DND-41 (cell line): ENCODE data around the gene NELFB.

Source experiments
- ATAC-seq: fragments of 200-7000 bp; cut with Tn5 transposase; 3 replicates; pipeline ENCODE4 v1.9.1; 2021; ENCODE audit warnings: low read depth; ENCODE audit not compliant: insufficient read depth
- DNase-seq: peaks from one replicate; pipeline ENCODE4 v3.0.0-alpha.2; 2020
- H2AFZ ChIP-seq: 2 replicates; pipeline ENCODE4 v1.6.0; 2012; ENCODE audit warnings: low read depth, low read length
- H3K27ac ChIP-seq: 2 replicates; pipeline ENCODE4 v1.5.1; 2012; ENCODE audit warnings: low read length, inconsistent platforms
- H3K27me3 ChIP-seq: fragments of 200-600 bp; sonication (generic); 2 replicates; pipeline ENCODE4 v1.6.0; 2012; ENCODE audit warnings: low read length, mild to moderate bottlenecking, inconsistent platforms; ENCODE audit not compliant: insufficient read depth, poor library complexity
- H3K36me3 ChIP-seq: 2 replicates; pipeline ENCODE4 v1.5.1; 2012; ENCODE audit warnings: low read length, inconsistent platforms; ENCODE audit not compliant: insufficient read depth
- H3K4me1 ChIP-seq: 2 replicates; pipeline ENCODE4 v1.5.1; 2012; ENCODE audit warnings: mild to moderate bottlenecking, low read length; ENCODE audit not compliant: insufficient read depth
- H3K4me2 ChIP-seq: 2 replicates; pipeline ENCODE4 v1.6.0; 2012; ENCODE audit warnings: mild to moderate bottlenecking, moderate library complexity, low read length, inconsistent platforms; ENCODE audit not compliant: insufficient read depth
- H3K4me3 ChIP-seq, 2 experiments: fragments of 200-600 bp in 1 of 2; shearing (Covaris generic) in 1 of 2; 2 replicates each; pipeline ENCODE4 v1.5.1; 2012 to 2016; ENCODE audit warnings: inconsistent platforms in 2 of 2, low read length in 2 of 2, mild to moderate bottlenecking in 2 of 2, low read depth in 1 of 2, moderate library complexity in 1 of 2
- H3K79me2 ChIP-seq: 2 replicates; pipeline ENCODE4 v1.6.0; 2012; ENCODE audit warnings: low read length, inconsistent platforms; ENCODE audit not compliant: insufficient read depth
- H3K9ac ChIP-seq: 2 replicates; pipeline ENCODE4 v1.6.0; 2012; ENCODE audit warnings: low read depth, mild to moderate bottlenecking, inconsistent platforms, low read length, moderate library complexity
- H3K9me3 ChIP-seq: 2 replicates; pipeline ENCODE4 v1.5.1; 2012; ENCODE audit warnings: low read length, moderate library complexity, mild to moderate bottlenecking, inconsistent platforms; ENCODE audit not compliant: insufficient read depth, severe bottlenecking
- H4K20me1 ChIP-seq: 2 replicates; pipeline ENCODE4 v1.6.0; 2012; ENCODE audit warnings: low read length; ENCODE audit not compliant: insufficient read depth
- EZH2 ChIP-seq: IDR thresholded peaks from 3 replicates; pipeline ENCODE4 v1.6.1; 2012; ENCODE audit warnings: borderline replicate concordance, low read depth, mild to moderate bottlenecking, moderate library complexity, low read length, inconsistent platforms; ENCODE audit not compliant: severe bottlenecking
- TF ChIP-seq, protein P1 (sequence below): IDR thresholded peaks from 2 replicates; pipeline ENCODE4 v1.5.1; 2012; ENCODE audit warnings: borderline replicate concordance, low read length, moderate library complexity, mild to moderate bottlenecking; ENCODE audit not compliant: poor library complexity, severe bottlenecking; ENCODE audit errors: extremely low read depth

The NELFB gene

DNA sequence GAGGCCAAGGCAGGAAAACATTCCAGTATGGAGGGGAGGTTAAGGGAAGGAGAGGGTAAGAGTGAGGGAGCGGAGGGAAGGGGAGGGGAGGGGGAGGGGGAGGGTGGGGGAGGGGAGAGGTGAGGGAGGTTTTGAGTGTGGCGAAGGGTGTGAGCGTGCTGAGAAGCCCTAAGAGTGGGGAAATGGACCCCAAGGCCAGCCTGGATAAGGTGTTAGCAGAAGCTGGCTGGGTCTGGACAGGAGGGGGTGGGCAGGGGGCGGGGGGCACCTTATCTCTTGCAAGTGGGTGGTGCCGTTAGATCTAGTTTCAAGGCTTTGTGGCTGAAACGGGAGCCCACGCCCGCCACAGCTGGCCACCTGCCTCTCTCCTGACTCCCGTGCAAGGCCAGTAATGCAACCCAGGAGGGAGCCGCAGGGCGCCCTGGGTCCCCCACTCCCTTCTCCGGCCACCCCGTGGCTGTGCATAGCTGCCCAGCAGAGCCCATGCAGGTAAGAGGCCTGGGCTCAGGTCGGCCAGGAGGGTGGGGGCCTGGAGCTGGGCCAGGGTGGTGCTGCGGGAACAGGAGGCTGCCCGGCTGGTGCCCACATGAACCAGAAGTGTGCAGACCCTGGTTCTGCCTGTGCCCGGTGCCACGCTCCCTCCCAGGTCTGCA, 27.1 kb upstream of the NELFB start:
- no peaks in the 10 kb centered on the region for H3K27me3 ChIP-seq

DNA sequence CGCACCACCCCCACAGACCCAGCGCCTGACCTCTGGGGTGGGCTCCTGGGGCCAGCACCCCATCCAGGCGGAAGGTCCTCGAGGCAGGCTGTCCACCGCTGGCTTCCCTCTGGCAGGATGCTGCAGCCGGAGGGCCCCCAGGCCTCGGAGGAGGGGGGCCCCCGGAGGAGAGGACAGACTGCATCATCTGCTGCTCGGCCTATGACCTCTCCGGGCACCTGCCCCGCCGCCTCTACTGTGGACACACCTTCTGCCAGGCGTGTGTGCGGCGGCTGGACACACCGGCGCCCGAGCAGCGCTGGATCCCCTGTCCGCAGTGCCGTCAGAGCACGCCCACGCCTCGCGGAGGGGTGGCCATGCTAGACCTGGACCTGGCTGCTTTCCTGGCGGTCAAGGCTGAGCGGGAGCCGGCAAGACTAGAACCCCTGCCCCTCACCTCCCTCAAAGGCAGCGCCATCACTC, 26.6 kb upstream of the NELFB start:
- Histone ChIP-seq H3K9me3 (no peaks in the 10 kb centered on the region), H3K79me2 (no peaks in the 10 kb centered on the region), H3K27ac (no peak overlapping the region), H4K20me1 (no peaks in the 10 kb centered on the region), H3K4me2 (no peak overlapping the region), H2AFZ (no peak overlapping the region), H3K4me1 (peaks cover 12% of the 10 kb centered on the region), H3K9ac (no peak overlapping the region), H3K4me3 (no peak overlapping the region), H3K36me3 (no peaks in the 10 kb centered on the region), H3K27me3 (no peaks in the 10 kb centered on the region)
- DNase-seq (no peak), ATAC-seq (no peak)
- TF ChIP-seq, protein P1, sequence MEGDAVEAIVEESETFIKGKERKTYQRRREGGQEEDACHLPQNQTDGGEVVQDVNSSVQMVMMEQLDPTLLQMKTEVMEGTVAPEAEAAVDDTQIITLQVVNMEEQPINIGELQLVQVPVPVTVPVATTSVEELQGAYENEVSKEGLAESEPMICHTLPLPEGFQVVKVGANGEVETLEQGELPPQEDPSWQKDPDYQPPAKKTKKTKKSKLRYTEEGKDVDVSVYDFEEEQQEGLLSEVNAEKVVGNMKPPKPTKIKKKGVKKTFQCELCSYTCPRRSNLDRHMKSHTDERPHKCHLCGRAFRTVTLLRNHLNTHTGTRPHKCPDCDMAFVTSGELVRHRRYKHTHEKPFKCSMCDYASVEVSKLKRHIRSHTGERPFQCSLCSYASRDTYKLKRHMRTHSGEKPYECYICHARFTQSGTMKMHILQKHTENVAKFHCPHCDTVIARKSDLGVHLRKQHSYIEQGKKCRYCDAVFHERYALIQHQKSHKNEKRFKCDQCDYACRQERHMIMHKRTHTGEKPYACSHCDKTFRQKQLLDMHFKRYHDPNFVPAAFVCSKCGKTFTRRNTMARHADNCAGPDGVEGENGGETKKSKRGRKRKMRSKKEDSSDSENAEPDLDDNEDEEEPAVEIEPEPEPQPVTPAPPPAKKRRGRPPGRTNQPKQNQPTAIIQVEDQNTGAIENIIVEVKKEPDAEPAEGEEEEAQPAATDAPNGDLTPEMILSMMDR, result no peak
- TF ChIP-seq EZH2, result no peak

More for the DNA sequence above, 27.1 kb upstream of the NELFB start:
- ATAC-seq (no peak), DNase-seq (no peak)
- H3K9me3 ChIP-seq, result no peaks in the 10 kb centered on the region
- no peaks in the 10 kb centered on the region for H3K79me2 ChIP-seq
- H3K27ac ChIP-seq, result no peak overlapping the region
- no peak overlapping the region for H3K4me3 ChIP-seq
- H3K4me1 ChIP-seq, result peaks cover 14% of the 10 kb centered on the region
- no peak overlapping the region for H3K9ac ChIP-seq
- H3K4me2 ChIP-seq, result no peak overlapping the region
- no peak overlapping the region for H2AFZ ChIP-seq
- H3K36me3 ChIP-seq, result no peaks in the 10 kb centered on the region
- no peaks in the 10 kb centered on the region for H4K20me1 ChIP-seq
- TF ChIP-seq EZH2, result no peak
- TF ChIP-seq, protein P1, result no peak

DNA sequence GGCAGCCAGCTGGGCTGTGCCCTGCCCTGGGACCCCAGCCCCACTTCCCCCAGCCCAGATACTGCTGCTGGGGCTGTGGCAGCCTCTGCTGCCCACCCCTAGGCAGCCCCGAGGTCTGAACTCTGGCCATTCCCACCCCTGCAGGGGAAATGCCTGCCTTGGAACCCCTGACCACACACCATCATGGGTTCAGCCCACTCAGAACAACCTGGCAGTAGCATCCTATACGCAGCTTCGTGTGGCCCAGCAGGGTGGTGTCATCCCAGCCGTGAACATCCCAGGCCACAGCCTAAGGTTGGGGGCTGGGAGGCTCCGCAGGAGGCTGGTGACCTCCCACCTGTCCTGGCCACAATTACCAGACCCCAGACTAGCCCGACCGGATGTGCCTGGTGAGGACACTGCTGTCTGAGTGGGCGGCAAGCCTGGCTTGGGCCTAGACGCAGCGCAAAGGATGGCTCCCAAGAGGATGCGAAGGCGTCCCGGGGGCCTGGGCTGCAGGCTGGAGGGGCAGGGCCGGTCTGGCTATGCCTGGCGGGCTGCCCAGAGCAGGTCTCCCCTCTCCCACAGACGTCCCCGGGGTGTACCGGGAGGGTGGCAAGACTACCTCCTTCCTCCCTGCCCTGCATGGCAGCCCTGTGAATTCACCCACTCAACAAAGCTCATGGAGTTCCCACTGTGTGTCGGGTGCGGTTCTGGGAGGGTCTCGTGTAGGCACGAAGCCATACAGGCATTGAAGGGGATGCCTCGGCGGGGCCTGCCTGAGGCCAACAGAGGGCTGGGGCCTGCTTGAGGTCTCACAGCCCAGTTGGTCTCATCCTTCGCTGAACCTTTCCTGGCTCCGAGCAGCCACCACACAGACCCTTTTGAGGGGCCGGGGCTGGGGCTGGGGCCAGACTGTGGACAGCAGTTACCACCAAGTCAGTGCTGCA, 25.9 kb upstream of the NELFB start:
- DNase-seq (no peak), ATAC-seq (no peak)
- Histone ChIP-seq H3K9ac (no peak overlapping the region), H3K79me2 (no peaks in the 10 kb centered on the region), H3K4me1 (peaks cover 8% of the 10 kb centered on the region), H3K36me3 (no peaks in the 10 kb centered on the region), H3K4me2 (no peak overlapping the region), H3K9me3 (no peaks in the 10 kb centered on the region), H2AFZ (no peak overlapping the region), H3K4me3 (no peak overlapping the region), H3K27me3 (no peaks in the 10 kb centered on the region), H3K27ac (no peak overlapping the region), H4K20me1 (no peaks in the 10 kb centered on the region)
- TF ChIP-seq, protein P1, result no peak
- no peak for TF ChIP-seq EZH2
